ENCODE data around the gene NAA10.

Gene NAA10

DNA sequence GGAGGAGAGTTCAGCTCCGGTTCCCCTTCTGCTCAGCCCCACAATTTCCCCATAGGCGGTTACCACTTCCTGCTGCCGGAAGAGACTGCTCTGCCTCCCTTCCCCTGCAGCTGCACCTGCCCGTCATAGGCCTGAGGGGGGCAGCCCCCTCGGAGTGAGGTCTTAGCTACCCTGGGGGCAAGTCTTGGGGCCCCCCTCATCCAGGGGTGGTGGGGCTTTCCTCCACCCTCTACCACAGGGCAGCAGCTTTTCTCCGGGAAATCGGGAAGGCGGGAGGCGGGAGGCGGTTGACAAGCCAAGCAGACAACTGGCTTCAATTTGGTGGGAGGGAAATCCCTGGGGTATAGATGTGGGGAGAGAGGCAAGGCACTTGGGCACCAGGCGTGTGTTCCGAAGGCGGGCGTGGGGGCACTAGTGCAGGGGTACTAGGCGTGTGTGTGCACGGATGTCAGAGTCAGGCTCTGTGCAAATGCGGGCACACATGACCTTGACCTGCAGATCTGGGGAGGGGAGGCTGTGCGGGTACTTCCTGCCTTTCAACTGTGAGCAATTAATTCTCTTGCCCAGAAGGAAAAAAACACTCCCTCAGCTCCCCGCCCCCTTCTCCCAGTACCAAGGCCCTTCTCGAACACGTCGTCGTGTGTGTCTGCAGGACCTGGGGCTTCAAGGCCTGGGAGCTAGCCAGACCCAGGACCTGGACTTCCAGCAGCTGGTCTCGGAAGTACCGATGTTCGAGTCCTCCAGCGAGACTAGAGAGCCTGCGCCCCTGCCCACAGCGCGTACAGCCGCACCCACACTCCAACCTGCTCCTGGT, 7.8 kb downstream of the NAA10 start:
- peak; percentile 82 for DNase-seq

DNA sequence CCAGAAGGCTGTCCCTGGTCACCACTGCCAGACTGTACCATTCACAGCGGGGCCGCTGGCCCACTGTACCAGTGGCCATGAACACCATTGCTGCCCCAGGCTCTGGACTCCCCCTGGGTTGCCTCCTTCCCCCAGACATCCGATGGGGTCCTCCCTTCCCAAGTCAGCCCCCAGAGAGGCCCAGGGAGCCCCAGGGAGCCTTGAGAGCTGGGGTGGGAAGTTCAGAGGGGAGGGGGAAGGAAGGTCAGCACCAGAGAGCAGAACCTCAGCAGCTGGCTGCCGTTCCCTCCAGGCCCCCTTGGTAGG, 8.3 kb downstream of the NAA10 start:
- DNase-seq = no peak

DNA sequence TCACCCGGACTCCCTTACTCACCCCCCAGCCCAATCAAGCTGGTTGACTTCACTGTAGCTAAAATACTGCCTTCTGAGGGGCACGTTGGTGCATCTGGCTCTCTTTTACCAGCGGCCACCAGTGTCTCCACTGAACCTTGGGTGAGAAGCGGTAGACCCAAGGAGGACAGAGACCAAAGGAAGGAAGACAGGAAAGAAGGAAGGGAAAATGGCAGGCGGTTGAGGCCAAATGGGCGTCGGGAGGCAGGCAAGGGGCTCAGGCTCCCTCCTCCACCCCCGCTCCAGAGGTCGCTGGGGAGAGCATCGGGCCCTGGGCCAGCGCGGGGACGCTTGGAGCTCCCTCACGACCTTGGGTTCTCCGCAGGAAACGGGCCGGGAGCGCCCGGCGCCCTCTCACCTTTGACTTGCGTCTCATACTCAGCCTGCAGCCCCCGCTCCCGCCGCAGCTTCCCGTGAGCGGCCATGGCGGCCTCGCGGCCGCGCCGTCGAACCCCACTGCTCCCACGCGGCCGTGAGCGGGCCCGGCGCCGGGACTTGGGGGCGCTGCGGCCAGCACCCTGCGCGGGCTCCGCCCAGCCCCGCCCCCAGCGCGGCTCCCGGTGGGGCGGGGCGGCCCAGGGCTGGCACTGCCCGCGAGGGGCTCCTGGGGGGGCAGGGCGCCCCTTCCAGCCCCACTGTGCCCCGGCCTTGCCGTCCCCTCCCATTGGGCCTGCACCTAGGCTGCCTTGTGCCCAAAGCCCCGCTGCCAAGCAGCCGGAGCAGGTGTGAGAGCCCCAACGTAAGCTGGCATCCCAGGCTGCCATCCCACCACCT, 8.9 kb downstream of the NAA10 start, which contains the start of gene ARHGAP4:
Gene ARHGAP4, minus strand, starts transcription at position 526 of the 813 bp plus-strand sequence. Its CDS starts 62 bp downstream, at position 464.
- peak; percentile 49 for DNase-seq

DNA sequence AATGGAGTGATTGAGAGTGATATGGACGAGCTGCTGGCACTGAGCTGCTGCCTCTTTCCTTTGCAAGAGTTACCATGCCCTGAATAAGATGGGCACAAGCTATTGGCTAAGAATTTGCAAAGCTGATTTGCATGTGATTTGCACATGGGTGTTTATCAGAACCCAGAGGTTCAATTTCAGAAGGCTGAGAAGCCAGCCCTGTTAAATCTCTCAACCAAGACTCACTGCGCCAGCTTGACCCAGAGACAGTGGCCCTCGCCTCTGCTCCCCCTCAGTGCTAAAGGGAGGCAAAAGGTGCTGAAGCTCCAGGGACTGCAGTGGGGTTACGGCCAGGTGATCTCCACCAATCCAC, 9.5 kb downstream of the NAA10 start:
- no peak for DNase-seq

DNA sequence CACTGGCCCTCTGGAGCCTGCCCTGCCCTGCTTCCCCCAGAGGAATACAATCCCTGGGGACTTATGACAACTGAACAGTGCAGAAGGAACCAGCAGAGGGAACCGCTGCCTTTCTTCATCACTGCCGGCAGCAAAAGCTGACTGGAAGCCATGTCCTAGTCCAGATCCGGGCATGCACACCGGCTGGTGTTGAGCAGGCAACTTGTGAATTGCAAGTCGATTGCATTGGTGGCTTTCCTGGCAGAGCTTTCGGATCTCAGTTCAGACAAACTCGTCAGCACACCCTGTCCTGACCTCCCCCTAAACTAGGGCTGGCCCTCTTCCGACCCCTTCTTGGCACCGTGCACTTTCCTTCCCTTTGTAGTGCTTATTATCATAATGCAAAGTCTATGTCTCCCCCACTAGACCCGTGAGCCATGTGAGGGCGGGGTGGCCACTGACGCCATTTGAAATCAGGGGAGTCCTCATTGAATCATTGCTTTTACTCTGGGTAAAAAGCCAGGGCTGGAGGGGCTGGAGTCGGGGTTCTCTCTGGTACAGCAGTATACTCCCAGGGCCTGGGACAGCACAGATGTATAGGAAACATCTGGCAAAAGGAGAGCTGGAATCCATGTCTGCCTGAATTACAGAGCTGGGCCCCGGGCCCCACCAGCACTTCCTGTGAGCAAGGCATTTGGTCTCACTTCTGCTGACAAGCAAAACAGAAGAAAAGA, 10.5 kb downstream of the NAA10 start:
- peak; percentile 56 for DNase-seq

DNA sequence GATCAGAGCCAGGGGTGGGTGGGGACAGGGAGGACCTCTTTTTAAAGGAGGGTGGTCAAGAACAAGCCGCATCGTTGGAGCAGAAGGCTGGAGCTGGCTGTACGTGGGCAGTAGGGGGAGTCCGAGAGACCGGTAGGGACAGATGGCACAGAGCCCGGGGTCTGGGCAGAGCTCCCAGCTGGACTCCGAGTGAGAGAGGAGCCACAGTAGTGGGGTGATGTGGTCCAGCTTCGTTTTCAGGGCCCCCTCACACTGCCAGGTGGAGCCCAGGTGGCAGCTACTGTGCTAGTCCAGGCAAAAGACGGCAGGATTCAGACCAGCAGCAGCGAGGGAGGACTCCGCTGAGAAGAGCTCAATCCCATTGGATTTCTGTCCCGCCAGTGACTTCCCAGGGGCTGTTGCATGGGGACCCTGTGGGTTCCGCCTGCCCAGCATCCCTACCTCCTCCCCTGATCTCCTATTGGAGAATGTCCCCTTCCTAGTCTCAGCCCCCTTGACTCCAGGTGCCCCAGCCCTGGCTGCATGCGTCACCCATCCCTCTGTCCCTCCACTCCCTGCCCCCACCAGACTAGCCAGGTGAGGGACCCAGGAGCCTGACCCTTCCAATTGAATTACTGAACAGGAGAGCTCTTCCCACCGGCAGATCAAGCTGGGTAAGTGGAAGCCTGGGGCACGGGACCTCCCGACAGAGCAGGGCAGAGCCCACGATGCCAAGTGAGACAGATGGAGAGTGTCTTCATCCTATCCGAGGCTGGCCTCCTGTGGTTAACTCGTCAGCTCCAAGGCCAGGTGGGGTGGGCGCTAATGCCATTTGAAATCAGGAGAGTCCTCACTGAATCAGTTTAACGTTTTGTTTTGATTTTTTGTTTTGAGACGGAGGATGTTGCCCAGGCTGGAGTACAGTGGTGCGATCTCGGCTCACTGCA, 11.6 kb downstream of the NAA10 start:
- DNase-seq = no peak

DNA sequence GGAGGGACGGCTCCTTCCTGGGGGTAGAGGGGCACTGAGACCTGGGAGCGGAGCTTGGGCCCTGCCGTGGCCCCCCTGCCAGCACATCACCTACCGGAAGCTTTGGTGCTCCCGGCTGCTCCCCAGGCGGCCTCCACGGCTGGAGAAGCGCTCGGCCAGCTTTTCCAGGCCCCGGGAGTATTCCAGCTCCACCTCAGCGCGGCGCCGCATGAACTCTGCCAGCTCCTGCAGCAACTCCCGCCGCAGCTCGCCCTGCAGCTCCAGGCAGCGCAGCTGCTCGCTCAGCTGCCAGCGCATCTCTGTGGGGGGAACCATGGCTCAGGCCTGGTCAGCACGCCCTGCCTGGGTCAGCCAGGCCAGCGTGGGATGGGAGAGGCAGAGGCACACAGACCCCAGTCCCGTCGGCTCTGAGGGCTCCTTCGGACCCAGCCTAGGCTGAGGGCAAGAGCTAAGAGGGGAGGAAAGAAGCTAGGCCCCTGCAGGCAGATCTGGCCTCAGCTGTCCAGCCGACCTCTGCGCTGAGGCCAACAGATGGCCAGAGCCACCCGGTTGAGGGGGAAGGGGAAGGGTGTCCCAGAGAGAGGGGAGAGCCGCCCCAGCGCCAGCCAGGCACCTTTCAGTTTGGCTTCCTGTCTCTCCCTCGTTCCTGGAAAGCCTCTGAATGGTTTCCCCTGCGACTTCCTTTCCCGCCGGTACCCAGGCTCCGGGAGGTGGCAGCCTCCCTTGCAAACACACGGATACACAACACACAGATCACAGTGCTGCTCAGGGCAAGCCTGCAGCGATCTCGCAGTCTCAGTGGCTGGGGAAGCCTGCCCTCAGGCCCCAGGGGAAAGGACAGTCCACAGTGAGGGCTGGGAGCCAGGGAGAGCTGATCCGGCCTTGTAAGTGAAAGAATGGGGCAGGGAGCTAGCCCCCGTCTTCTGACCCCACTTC, 13.1 kb downstream of the NAA10 start:
- DNase-seq = no peak

DNA sequence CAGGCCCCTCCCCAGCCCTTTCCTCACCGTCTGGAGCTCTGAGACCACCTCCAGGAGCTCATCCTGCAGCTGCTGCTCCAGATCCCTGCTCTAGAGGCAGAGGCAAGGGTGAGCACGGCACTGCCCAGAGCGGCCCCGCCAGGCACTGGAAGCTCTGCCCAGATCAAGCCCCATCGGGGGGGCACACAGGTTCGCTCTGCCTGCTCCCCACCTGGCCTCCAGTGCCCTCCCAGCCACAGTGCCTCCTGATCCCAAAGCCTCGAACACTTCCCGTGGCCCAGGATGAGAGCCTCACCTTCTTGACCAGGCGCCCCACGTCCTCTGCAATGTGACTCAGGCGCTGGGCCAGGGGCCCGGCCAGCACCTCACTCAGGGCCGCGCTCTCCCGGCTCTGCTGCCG, 13.8 kb downstream of the NAA10 start:
- DNase-seq = no peak

DNA sequence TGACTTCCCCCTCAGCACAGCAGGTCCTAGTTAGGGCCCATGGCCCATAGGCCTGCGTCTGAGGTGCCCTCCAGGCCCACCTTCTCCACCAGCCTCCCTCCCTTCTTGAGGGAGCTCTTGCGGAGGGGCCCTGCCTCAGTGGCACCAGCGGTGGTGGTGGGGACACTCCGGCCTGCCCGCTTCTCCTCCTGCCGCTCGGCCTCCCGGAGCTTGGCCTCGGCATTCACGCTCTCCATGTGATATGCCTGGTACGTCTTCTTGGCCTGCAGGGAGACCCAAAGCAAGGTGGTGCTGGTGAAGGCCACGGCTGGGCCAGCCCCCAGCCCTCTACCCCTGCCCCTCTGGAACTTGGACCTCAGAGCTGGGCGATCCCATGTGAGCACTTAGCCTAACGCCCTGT, 14.3 kb downstream of the NAA10 start:
- DNase-seq = no peak

DNA sequence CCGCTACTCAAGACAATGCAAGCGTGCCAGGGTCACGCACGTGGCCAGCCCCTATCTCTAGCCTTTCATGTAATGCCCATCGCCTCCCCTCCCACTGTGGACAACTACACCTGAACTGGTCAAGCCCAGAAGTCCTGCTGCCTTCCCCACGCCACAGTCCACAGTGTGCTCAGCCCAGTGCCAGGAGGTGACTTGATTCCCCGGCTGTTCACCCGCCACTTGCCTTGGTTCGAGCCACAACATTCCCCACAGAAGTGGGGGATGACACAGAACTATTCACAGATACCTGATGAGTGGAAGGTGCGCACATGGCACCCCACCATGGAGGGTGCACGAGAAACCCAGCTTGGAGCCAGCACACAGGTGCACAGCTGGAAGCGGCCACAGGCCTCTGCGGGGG, 15.6 kb downstream of the NAA10 start:
- no peak for DNase-seq

DNA sequence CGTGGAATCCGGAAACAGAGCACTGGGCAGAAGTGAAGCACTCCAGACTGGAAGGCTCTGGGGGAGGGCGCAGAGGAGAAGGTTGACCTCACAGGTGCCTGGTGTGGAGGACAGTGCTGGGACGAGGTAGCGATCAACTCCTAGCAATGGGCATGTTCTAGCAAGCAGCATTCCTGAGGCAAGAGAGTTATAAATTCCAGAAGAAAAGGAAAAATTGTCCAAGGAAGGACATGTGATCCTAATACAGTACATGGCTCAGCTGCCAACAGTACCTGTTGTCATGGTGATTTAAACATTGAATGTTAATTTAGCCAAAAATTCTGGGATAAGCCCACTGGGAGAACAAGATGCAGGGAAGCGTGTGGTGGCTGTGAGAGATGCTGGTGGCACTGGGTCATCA, 17.0 kb downstream of the NAA10 start:
- DNase-seq = no peak

DNA sequence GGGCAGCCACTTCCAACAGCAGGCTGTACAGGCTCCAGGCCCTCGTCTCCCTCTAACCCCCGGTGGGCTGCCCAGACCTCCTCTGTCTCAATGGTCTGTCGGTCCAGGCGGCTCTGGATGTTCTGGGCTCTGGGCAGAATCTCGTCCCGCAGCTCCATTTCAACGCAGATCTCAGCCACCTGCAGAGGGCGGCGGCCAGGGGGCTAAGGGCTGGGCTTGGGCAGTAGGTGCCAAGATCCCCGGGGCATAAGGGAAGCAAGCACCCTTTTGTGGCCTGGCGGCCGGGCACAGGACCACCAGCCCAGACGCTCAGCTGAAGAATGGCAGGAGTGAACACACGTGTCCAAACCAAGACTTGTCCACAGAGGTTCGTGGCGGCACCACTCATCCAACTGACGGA, 21.1 kb downstream of the NAA10 start:
- no peak for DNase-seq

DNA sequence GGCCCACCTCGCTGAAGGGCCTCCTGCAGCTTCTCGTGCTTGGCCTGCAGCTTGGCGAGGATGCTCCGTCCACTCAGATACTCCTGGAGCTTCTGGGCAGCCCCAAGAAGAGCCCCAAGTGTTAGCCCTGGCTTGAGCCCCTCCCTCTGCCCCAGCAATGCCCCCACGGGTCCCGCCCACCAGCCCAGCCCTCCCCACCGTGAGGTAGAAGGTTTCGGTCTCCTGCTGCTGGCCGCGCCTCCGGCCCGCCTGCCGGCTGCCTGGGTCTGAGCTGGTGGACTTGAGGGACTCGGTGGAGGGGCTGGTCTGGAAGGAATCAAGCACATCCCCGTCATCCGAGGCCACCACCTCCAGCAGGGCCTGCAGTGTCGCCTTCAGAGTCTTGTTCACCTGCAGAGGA, 21.6 kb downstream of the NAA10 start:
- DNase-seq = no peak

DNA sequence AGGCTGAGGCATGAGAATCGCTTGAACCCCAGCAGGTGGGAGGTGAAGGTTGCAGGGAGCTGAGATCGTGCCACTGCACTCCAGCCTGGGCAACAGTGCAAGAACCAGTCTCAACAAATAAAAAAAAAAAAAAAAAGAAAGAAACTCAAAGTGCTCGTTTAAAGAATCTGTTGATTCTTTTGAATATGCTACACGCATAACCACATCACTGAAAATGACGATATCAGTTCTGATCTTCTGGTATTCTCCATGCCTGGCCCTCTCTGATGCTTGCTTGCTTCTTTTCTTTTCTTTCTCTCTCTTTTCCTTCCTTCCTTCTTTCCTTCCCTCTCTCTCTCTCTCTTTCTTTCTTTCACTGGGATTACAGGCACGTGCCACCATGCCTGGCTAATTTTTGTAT, 23.0 kb downstream of the NAA10 start:
- no peak for DNase-seq

DNA sequence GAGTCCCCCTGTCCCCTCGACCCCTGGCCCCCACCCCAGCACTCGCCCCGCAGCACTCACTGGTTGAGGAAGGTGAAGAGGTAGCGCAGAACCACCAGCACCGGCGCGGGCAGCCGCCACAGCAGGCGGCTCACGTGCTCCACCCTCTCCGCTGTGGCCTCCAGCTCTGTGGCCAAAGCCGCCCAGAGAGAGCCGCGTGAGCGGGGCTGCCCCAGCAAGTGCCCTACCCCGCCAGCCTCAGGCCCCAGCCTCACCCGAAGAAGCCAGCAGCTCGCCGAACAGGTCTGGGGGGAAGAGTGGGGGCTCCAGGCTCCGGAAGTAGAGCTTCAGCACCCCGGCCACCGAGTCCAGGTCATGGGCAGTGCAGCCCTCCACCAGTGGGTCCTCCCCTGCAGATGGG, 24.4 kb downstream of the NAA10 start:
- DNase-seq = no peak

DNA sequence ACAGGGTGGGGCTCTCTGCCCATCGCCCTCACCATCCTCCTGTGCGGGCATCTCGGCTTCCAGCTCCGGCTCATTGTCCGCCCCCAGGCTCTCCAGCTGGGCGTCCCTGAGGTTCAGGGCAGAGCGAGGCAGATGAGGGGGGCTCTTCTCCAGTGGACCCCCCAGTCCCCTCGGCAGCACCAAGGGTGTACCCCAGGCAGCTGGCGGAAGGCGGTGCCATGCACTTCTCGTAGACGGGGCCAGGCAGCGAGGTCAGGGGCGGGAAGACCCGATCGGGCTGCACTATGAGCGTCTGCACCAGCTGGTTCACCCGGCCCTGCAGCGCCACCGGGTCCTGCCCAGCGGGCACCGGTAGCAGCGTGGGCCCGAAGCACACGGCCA, 24.9 kb downstream of the NAA10 start:
- DNase-seq = no peak

DNA sequence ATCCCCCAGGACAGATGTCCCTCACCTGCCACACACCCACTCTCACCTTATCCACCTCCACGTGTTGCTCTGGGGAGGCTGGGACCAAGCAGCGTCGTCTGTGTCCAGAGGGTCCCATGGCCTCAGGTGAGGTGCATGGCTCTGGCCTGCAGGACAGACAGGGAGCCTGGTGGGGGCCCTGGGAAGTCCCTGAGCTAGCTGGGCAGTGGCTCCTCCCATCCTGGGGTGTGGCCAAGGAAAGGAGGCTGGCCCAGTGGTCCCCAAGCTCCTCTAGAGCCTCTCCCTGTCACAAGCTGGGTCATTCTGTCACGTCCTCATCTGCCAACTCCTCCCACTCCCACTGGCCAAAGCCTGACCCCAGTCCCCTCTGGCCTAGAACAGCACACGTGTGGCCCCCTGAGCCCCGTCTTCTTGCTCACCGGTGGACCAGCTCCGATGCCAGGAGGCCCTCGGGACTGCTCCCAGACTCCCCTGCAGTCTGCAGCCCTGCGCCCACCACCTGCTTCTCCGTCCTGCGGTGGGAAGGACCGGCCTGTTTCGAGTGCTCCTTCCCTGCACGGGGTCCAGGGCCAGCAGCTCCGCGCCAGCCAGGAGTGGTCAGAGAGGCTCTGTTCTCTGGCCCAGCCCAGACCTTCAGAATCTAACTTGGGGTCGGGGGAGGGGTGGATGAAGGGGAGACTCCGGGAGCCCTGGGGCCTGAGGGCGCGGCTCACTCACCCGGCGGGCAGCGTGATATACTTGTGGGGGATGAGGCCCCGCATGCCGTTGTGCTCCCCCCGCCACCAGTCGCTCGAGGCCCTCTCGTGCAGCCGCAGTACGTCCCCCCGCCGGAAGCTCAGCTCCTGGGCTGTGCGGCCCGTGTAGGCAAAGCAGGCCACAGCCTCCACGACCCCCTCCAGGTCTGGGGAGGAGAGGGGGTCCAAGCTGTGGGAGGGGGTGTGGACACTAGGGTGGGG, 25.5 kb downstream of the NAA10 start:
- DNase-seq = no peak

DNA sequence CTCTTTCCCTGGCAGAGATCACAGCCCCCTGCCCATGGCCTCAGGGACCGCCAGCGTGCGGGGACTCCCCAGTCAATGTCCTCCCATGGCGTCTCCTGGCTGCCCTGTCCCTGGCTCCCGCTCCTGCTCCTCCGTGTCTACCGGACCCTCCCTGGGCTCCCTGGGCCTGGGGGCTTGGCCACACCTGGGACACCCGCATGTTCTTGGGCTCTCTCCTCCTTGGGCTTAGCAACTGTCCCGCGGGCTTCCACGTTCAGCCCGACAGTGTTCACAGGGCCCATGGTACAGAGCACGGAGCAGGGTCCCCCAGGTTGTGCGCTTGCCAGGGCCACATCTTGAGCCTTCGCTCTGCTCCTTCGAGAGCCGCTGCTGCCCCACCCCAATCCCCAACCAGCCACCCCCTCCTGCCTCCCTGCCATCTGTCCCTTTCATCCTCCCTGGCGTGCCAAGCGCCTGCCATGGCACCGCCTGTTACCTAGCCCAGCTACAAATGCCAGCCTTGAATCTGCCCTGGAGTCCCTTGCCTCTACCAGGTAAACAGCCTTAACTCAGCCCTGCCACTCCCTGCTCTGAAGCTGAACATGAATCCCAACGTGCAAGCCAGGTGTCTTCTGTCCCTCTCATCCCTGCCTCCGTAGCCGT, 26.5 kb downstream of the NAA10 start:
- no peak for DNase-seq

DNA sequence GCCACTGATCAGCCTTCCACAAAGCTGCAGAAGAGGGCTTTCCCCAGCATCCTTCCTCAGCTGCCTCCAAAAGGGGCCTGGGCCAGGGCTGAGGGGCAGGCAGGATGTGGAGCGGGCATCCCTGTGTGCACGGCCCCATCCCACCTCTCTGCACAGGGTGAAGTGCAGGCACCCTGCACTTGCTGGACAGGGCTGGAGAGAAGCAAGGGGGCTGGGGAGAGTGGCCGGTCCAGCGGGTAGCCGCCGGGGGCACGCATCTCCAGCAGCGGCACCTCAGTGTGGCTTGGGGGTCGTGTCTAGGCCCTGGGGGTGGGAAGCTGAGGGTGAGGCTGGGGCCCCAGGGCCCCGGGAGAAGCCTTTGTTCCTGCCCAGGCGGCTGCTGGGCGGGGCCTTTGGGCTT, 27.4 kb downstream of the NAA10 start:
- no peak for DNase-seq

All from CD4-positive, alpha-beta T cell treated with Interleukin-12 subunit alpha and Interleukin-12 subunit beta, for 1 hour (primary cell).